CD4-positive, CD25-positive, alpha-beta regulatory T cell (primary cell): ENCODE measurements around the gene ACSF3. TPM values are rescaled to one million over a fixed set of nuclear protein-coding genes. Genes with fewer than 3 reads are reported as not detected.

Source experiments
- ATAC-seq, 2 donors: fragments of 150-1000 bp; cut with Tn5 transposase; one replicate each; pipeline ENCODE4 v1.10.0; 2021; ENCODE audit warnings: low read depth in 2 of 2, moderate number of reproducible peaks in 2 of 2, moderate library complexity in 1 of 2
- DNase-seq, 3 donors: peaks; one replicate each; pipeline versions ENCODE4 v3.0.0 to v3.0.0-alpha.2; 2012 to 2022; ENCODE audit warnings: mixed read lengths in 1 of 3
- H3K27ac ChIP-seq: one replicate; pipeline ENCODE4 v1.7.0; 2013; ENCODE audit warnings: mild to moderate bottlenecking, low read length; ENCODE audit not compliant: insufficient read depth, poor library complexity, severe bottlenecking
- H3K27me3 ChIP-seq: one replicate; pipeline ENCODE4 v1.7.0; 2013; ENCODE audit warnings: low read length; ENCODE audit not compliant: control insufficient read depth, insufficient read depth
- H3K36me3 ChIP-seq: one replicate; pipeline ENCODE4 v1.7.0; 2013; ENCODE audit warnings: mild to moderate bottlenecking, low read length, moderate library complexity; ENCODE audit not compliant: control insufficient read depth, insufficient read depth
- H3K4me1 ChIP-seq: 2 replicates; pipeline ENCODE4 v1.7.0; 2013; ENCODE audit warnings: mild to moderate bottlenecking, low read length; ENCODE audit not compliant: insufficient read depth, control insufficient read depth, poor library complexity, severe bottlenecking
- H3K4me3 ChIP-seq: one replicate; pipeline ENCODE4 v1.7.0; 2013; ENCODE audit warnings: low read depth, mild to moderate bottlenecking, low read length, moderate library complexity
- H3K9me3 ChIP-seq, 2 experiments: 1 replicate in 1 of 2; 2 replicates in 1 of 2; pipeline ENCODE4 v1.7.0; 2013; ENCODE audit warnings: low read length in 2 of 2, mild to moderate bottlenecking in 1 of 2, moderate library complexity in 1 of 2; ENCODE audit not compliant: control insufficient read depth in 2 of 2
- H3K27ac Mint-ChIP-seq, 3 donors: one replicate each; pipeline ENCODE4 v1.8.0; 2020 to 2022; ENCODE audit warnings: mild to moderate bottlenecking in 3 of 3, mixed read lengths in 3 of 3, moderate library complexity in 2 of 3
- H3K27me3 Mint-ChIP-seq: one replicate; pipeline ENCODE4 v1.8.0; 2022; ENCODE audit warnings: mild to moderate bottlenecking, mixed read lengths
- H3K36me3 Mint-ChIP-seq: one replicate; pipeline ENCODE4 v1.8.0; 2020; ENCODE audit warnings: mixed read lengths
- H3K4me1 Mint-ChIP-seq, 4 donors: one replicate each; pipeline ENCODE4 v1.8.0; 2020 to 2022; ENCODE audit warnings: mixed read lengths in 4 of 4, mild to moderate bottlenecking in 1 of 4
- H3K4me3 Mint-ChIP-seq, 4 donors: one replicate each; pipeline ENCODE4 v1.8.0; 2020 to 2022; ENCODE audit warnings: mild to moderate bottlenecking in 4 of 4, mixed read lengths in 4 of 4, moderate library complexity in 3 of 4
- H3K9me3 Mint-ChIP-seq, 7 donors: one replicate each; pipeline ENCODE4 v1.8.0; 2020 to 2022; ENCODE audit warnings: mixed read lengths in 7 of 7, mild to moderate bottlenecking in 3 of 7, moderate library complexity in 2 of 7
- polyA plus RNA-seq, 4 donors: library from polyadenylated mRNA; unstranded; fragments of 300-500 nt; fragmentation: Illumina TruSeq; gene quantifications; one replicate each; pipeline ENCODE4 v1.2.3, GENCODE V29; 2021
- total RNA-seq: library from RNA; stranded (reverse); gene quantifications from one replicate; pipeline ENCODE4 v1.2.3, GENCODE V29; 2022

The ACSF3 gene
- total and polyA plus RNA-seq, 5 donors from 2014 or later: 24.1 to 56.3 (median 29.1) TPM

GRCh38 chr16:89144681-89145080, 51.0 kb downstream of the ACSF3 start:
- ATAC-seq (no peak), DNase-seq (no peak)
- peaks cover 0 to 7% (median 2%) of the 10 kb centered on the region in 7 donors for H3K9me3 Mint-ChIP-seq
- Histone ChIP-seq H3K9me3 (no peaks in the 10 kb centered on the region), H3K27ac (no peak overlapping the region), H3K27me3 (no peaks in the 10 kb centered on the region), H3K36me3 (peaks cover 33% of the 10 kb centered on the region), H3K4me1 (no peaks in the 10 kb centered on the region), H3K4me3 (no peak overlapping the region)
- peaks cover 2 to 6% (median 4%) of the 10 kb centered on the region in 4 donors for H3K4me1 Mint-ChIP-seq
- peaks cover 24% of the 10 kb centered on the region for H3K36me3 Mint-ChIP-seq
- no peaks in the 10 kb centered on the region for H3K27me3 Mint-ChIP-seq
- no peak overlapping the region for H3K27ac Mint-ChIP-seq
- no peak overlapping the region for H3K4me3 Mint-ChIP-seq

GRCh38 chr16:89145406-89146161, 51.9 kb downstream of the ACSF3 start:
- no peaks in the 10 kb centered on the region for H3K27me3 ChIP-seq
- no peaks in the 10 kb centered on the region for H3K9me3 ChIP-seq
- H3K4me1 Mint-ChIP-seq: peaks cover 2 to 6% (median 4%) of the 10 kb centered on the region in 4 donors
- H3K9me3 Mint-ChIP-seq: peaks cover 0 to 7% (median 2%) of the 10 kb centered on the region in 7 donors
- no peak overlapping the region for H3K27ac ChIP-seq
- H3K4me3 Mint-ChIP-seq: no peak overlapping the region
- no peak for ATAC-seq
- no peaks in the 10 kb centered on the region for H3K4me1 ChIP-seq
- DNase-seq: no peak
- no peaks in the 10 kb centered on the region for H3K27me3 Mint-ChIP-seq
- no peak overlapping the region for H3K27ac Mint-ChIP-seq
- H3K36me3 Mint-ChIP-seq: peaks cover 25% of the 10 kb centered on the region
- H3K4me3 ChIP-seq: no peak overlapping the region
- peaks cover 41% of the 10 kb centered on the region for H3K36me3 ChIP-seq

- peaks cover 38% of the 10 kb centered on the region for H3K36me3 ChIP-seq
- no peak overlapping the region for H3K4me3 ChIP-seq
- no peaks in the 10 kb centered on the region for H3K27me3 ChIP-seq
- Mint-ChIP-seq H3K27me3 (no peaks in the 10 kb centered on the region), H3K9me3 (peaks cover 0 to 7% (median 2%) of the 10 kb centered on the region in 7 donors), H3K4me3 (no peak overlapping the region), H3K27ac (peak overlapping the region in 1 of 3 donors; percentile 78), H3K36me3 (peaks cover 30% of the 10 kb centered on the region), H3K4me1 (peaks cover 2 to 6% (median 4%) of the 10 kb centered on the region in 4 donors)
- H3K27ac ChIP-seq: no peak overlapping the region
- H3K4me1 ChIP-seq: no peaks in the 10 kb centered on the region
- DNase-seq (no peak), ATAC-seq (no peak)
- no peaks in the 10 kb centered on the region for H3K9me3 ChIP-seq
These were observed 52.8 kb downstream of the ACSF3 start for GRCh38 chr16:89146211-89147005.

- peaks cover 33% of the 10 kb centered on the region for H3K36me3 Mint-ChIP-seq
- Histone ChIP-seq H3K27ac (no peak overlapping the region), H3K27me3 (no peaks in the 10 kb centered on the region), H3K36me3 (peaks cover 40% of the 10 kb centered on the region), H3K4me1 (no peaks in the 10 kb centered on the region), H3K9me3 (no peaks in the 10 kb centered on the region), H3K4me3 (no peak overlapping the region)
- H3K27ac Mint-ChIP-seq: peak overlapping the region in 1 of 3 donors; percentile 33
- DNase-seq: no peak
- H3K27me3 Mint-ChIP-seq: no peaks in the 10 kb centered on the region
- H3K9me3 Mint-ChIP-seq: peaks cover 0 to 7% (median 2%) of the 10 kb centered on the region in 7 donors
- H3K4me1 Mint-ChIP-seq: peaks cover 2 to 6% (median 4%) of the 10 kb centered on the region in 4 donors
- ATAC-seq: no peak
- H3K4me3 Mint-ChIP-seq: no peak overlapping the region
These were observed 53.6 kb downstream of the ACSF3 start for GRCh38 chr16:89147085-89147817.

GRCh38 chr16:89149386-89149785, 55.7 kb downstream of the ACSF3 start:
- peaks cover 0 to 7% (median 2%) of the 10 kb centered on the region in 7 donors for H3K9me3 Mint-ChIP-seq
- no peaks in the 10 kb centered on the region for H3K4me1 ChIP-seq
- no peak overlapping the region for H3K27ac Mint-ChIP-seq
- peaks cover 33% of the 10 kb centered on the region for H3K36me3 Mint-ChIP-seq
- no peak for ATAC-seq
- peaks cover 2 to 6% (median 4%) of the 10 kb centered on the region in 4 donors for H3K4me1 Mint-ChIP-seq
- no peak overlapping the region for H3K4me3 Mint-ChIP-seq
- no peak overlapping the region for H3K27ac ChIP-seq
- H3K27me3 Mint-ChIP-seq: no peaks in the 10 kb centered on the region
- no peak overlapping the region for H3K4me3 ChIP-seq
- H3K9me3 ChIP-seq: no peaks in the 10 kb centered on the region
- no peaks in the 10 kb centered on the region for H3K27me3 ChIP-seq
- H3K36me3 ChIP-seq: peaks cover 40% of the 10 kb centered on the region
- DNase-seq: no peak

- ATAC-seq (no peak), DNase-seq (no peak)
- H3K36me3 Mint-ChIP-seq: peaks cover 33% of the 10 kb centered on the region
- H3K27ac Mint-ChIP-seq: peak overlapping the region in 1 of 3 donors; percentile 65
- no peaks in the 10 kb centered on the region for H3K9me3 ChIP-seq
- H3K4me3 Mint-ChIP-seq: peak overlapping the region in 1 of 4 donors; percentile 29
- no peaks in the 10 kb centered on the region for H3K4me1 ChIP-seq
- peaks cover 0 to 7% (median 2%) of the 10 kb centered on the region in 7 donors for H3K9me3 Mint-ChIP-seq
- H3K4me1 Mint-ChIP-seq: peaks cover 2 to 6% (median 4%) of the 10 kb centered on the region in 4 donors
- H3K27me3 ChIP-seq: no peaks in the 10 kb centered on the region
- peaks cover 38% of the 10 kb centered on the region for H3K36me3 ChIP-seq
- no peak overlapping the region for H3K4me3 ChIP-seq
- H3K27ac ChIP-seq: no peak overlapping the region
- H3K27me3 Mint-ChIP-seq: no peaks in the 10 kb centered on the region
These were observed 56.6 kb downstream of the ACSF3 start for GRCh38 chr16:89150090-89150835.

GRCh38 chr16:89150981-89151380, 57.3 kb downstream of the ACSF3 start:
- Mint-ChIP-seq H3K4me1 (peaks cover 2 to 10% (median 4%) of the 10 kb centered on the region in 4 donors), H3K27me3 (no peaks in the 10 kb centered on the region), H3K9me3 (peaks cover 0 to 7% (median 2%) of the 10 kb centered on the region in 7 donors), H3K36me3 (peaks cover 33% of the 10 kb centered on the region), H3K4me3 (no peak overlapping the region), H3K27ac (peak overlapping the region in 1 of 3 donors; percentile 65)
- no peaks in the 10 kb centered on the region for H3K9me3 ChIP-seq
- no peak overlapping the region for H3K4me3 ChIP-seq
- H3K4me1 ChIP-seq: no peaks in the 10 kb centered on the region
- ATAC-seq: no peak
- peaks cover 36% of the 10 kb centered on the region for H3K36me3 ChIP-seq
- DNase-seq: no peak
- H3K27me3 ChIP-seq: no peaks in the 10 kb centered on the region
- no peak overlapping the region for H3K27ac ChIP-seq
